ENCODE data around the gene ZBTB20. TPM values are rescaled to one million over a fixed set of nuclear protein-coding genes. Genes with fewer than 3 reads are reported as not detected.

The ZBTB20 gene
- total RNA-seq, 2 donors from 2014 or later, result 19.8 to 23.1 TPM

- H3K4me1 Mint-ChIP-seq (ENCODE audit: low read depth), result peaks cover 20% of the 10 kb centered on the region
- DNase-seq (no peak), ATAC-seq (replicated peaks in 1 of 2) (no peak)
- H3K27ac Mint-ChIP-seq, result no peak overlapping the region
- no peak overlapping the region for H3K4me3 Mint-ChIP-seq
- no peaks in the 10 kb centered on the region for H3K9me3 Mint-ChIP-seq
- H3K27me3 Mint-ChIP-seq (ENCODE audit: low read depth), result no peaks in the 10 kb centered on the region
- no peaks in the 10 kb centered on the region for H3K36me3 Mint-ChIP-seq (ENCODE audit: insufficient read depth in 2 of 2)
Measured at GRCh38 chr3:114852966-114853365, 294.1 kb downstream of the ZBTB20 start.

- Mint-ChIP-seq H3K27ac (no peak overlapping the region), H3K27me3 (ENCODE audit: low read depth) (no peaks in the 10 kb centered on the region), H3K4me3 (no peak overlapping the region), H3K4me1 (ENCODE audit: low read depth) (peaks cover 13% of the 10 kb centered on the region), H3K36me3 (ENCODE audit: insufficient read depth in 2 of 2) (no peaks in the 10 kb centered on the region), H3K9me3 (no peaks in the 10 kb centered on the region)
- no peak for DNase-seq
- ATAC-seq (replicated peaks in 1 of 2), result no peak
Measured at GRCh38 chr3:114850898-114851297, 296.2 kb downstream of the ZBTB20 start.

GRCh38 chr3:114848643-114849350, 298.3 kb downstream of the ZBTB20 start:
- Mint-ChIP-seq H3K36me3 (ENCODE audit: insufficient read depth in 2 of 2) (no peaks in the 10 kb centered on the region), H3K4me3 (no peak overlapping the region), H3K27ac (no peak overlapping the region), H3K27me3 (ENCODE audit: low read depth) (no peaks in the 10 kb centered on the region), H3K9me3 (no peaks in the 10 kb centered on the region), H3K4me1 (ENCODE audit: low read depth) (no peaks in the 10 kb centered on the region)
- ATAC-seq (replicated peaks in 1 of 2), result no peak
- DNase-seq, result no peak

- H3K36me3 Mint-ChIP-seq (ENCODE audit: insufficient read depth in 2 of 2), result no peaks in the 10 kb centered on the region
- no peak overlapping the region for H3K27ac Mint-ChIP-seq
- ATAC-seq (replicated peaks in 1 of 2), result no peak
- H3K27me3 Mint-ChIP-seq (ENCODE audit: low read depth), result no peaks in the 10 kb centered on the region
- H3K9me3 Mint-ChIP-seq, result no peaks in the 10 kb centered on the region
- no peaks in the 10 kb centered on the region for H3K4me1 Mint-ChIP-seq (ENCODE audit: low read depth)
- DNase-seq, result no peak
- H3K4me3 Mint-ChIP-seq, result no peak overlapping the region
Measured at GRCh38 chr3:114848082-114848481, 299.0 kb downstream of the ZBTB20 start.

GRCh38 chr3:114847564-114847963, 299.5 kb downstream of the ZBTB20 start:
- ATAC-seq (replicated peaks in 1 of 2), result no peak
- DNase-seq, result no peak
- Mint-ChIP-seq H3K27me3 (ENCODE audit: low read depth) (no peaks in the 10 kb centered on the region), H3K27ac (no peak overlapping the region), H3K36me3 (ENCODE audit: insufficient read depth in 2 of 2) (no peaks in the 10 kb centered on the region), H3K9me3 (no peaks in the 10 kb centered on the region), H3K4me3 (no peak overlapping the region), H3K4me1 (ENCODE audit: low read depth) (no peaks in the 10 kb centered on the region)

GRCh38 chr3:114846779-114847178, 300.3 kb downstream of the ZBTB20 start:
- ATAC-seq (replicated peaks in 1 of 2) (no peak), DNase-seq (no peak)
- H3K9me3 Mint-ChIP-seq, result no peaks in the 10 kb centered on the region
- H3K36me3 Mint-ChIP-seq (ENCODE audit: insufficient read depth in 2 of 2), result no peaks in the 10 kb centered on the region
- H3K27me3 Mint-ChIP-seq (ENCODE audit: low read depth), result no peaks in the 10 kb centered on the region
- H3K4me1 Mint-ChIP-seq (ENCODE audit: low read depth), result peaks cover under 1% of the 10 kb centered on the region
- no peak overlapping the region for H3K27ac Mint-ChIP-seq
- no peak overlapping the region for H3K4me3 Mint-ChIP-seq

- H3K27me3 Mint-ChIP-seq (ENCODE audit: low read depth), result no peaks in the 10 kb centered on the region
- H3K9me3 Mint-ChIP-seq, result no peaks in the 10 kb centered on the region
- DNase-seq (no peak), ATAC-seq (replicated peaks in 1 of 2) (no peak)
- H3K27ac Mint-ChIP-seq, result no peak overlapping the region
- H3K4me3 Mint-ChIP-seq, result no peak overlapping the region
- peaks cover 6% of the 10 kb centered on the region for H3K4me1 Mint-ChIP-seq (ENCODE audit: low read depth)
- no peaks in the 10 kb centered on the region for H3K36me3 Mint-ChIP-seq (ENCODE audit: insufficient read depth in 2 of 2)
Measured at GRCh38 chr3:114846252-114846651, 300.8 kb downstream of the ZBTB20 start.

GRCh38 chr3:114841515-114841914, 305.6 kb downstream of the ZBTB20 start:
- H3K36me3 Mint-ChIP-seq (ENCODE audit: insufficient read depth in 2 of 2), result no peaks in the 10 kb centered on the region
- no peak overlapping the region for H3K4me3 Mint-ChIP-seq
- DNase-seq (no peak), ATAC-seq (replicated peaks in 1 of 2) (peak in 1 of 2 donors; percentile 44)
- H3K27ac Mint-ChIP-seq, result no peak overlapping the region
- H3K9me3 Mint-ChIP-seq, result no peaks in the 10 kb centered on the region
- peaks cover 9% of the 10 kb centered on the region for H3K4me1 Mint-ChIP-seq (ENCODE audit: low read depth)
- no peaks in the 10 kb centered on the region for H3K27me3 Mint-ChIP-seq (ENCODE audit: low read depth)

- no peak overlapping the region for H3K4me3 Mint-ChIP-seq
- H3K4me1 Mint-ChIP-seq (ENCODE audit: low read depth), result peaks cover 9% of the 10 kb centered on the region
- ATAC-seq (replicated peaks in 1 of 2) (no peak), DNase-seq (no peak)
- H3K27ac Mint-ChIP-seq, result no peak overlapping the region
- H3K36me3 Mint-ChIP-seq (ENCODE audit: insufficient read depth in 2 of 2), result no peaks in the 10 kb centered on the region
- no peaks in the 10 kb centered on the region for H3K27me3 Mint-ChIP-seq (ENCODE audit: low read depth)
- no peaks in the 10 kb centered on the region for H3K9me3 Mint-ChIP-seq
Measured at GRCh38 chr3:114839476-114839875, 307.6 kb downstream of the ZBTB20 start.

- no peaks in the 10 kb centered on the region for H3K36me3 Mint-ChIP-seq (ENCODE audit: insufficient read depth in 2 of 2)
- DNase-seq (no peak), ATAC-seq (replicated peaks in 1 of 2) (no peak)
- H3K9me3 Mint-ChIP-seq, result no peaks in the 10 kb centered on the region
- no peak overlapping the region for H3K27ac Mint-ChIP-seq
- H3K4me3 Mint-ChIP-seq, result no peak overlapping the region
- peaks cover 9% of the 10 kb centered on the region for H3K4me1 Mint-ChIP-seq (ENCODE audit: low read depth)
- no peaks in the 10 kb centered on the region for H3K27me3 Mint-ChIP-seq (ENCODE audit: low read depth)
Measured at GRCh38 chr3:114838025-114838424, 309.1 kb downstream of the ZBTB20 start.

GRCh38 chr3:114834175-114834940, 312.7 kb downstream of the ZBTB20 start:
- ATAC-seq (replicated peaks in 1 of 2) (no peak), DNase-seq (no peak)
- Mint-ChIP-seq H3K4me1 (ENCODE audit: low read depth) (peaks cover 7% of the 10 kb centered on the region), H3K36me3 (ENCODE audit: insufficient read depth in 2 of 2) (no peaks in the 10 kb centered on the region), H3K27me3 (ENCODE audit: low read depth) (no peaks in the 10 kb centered on the region), H3K27ac (no peak overlapping the region), H3K9me3 (no peaks in the 10 kb centered on the region), H3K4me3 (no peak overlapping the region)

- Mint-ChIP-seq H3K27me3 (ENCODE audit: low read depth) (no peaks in the 10 kb centered on the region), H3K27ac (peak overlapping the region; percentile 12), H3K4me1 (ENCODE audit: low read depth) (peaks cover 9% of the 10 kb centered on the region), H3K36me3 (ENCODE audit: insufficient read depth in 2 of 2) (no peaks in the 10 kb centered on the region), H3K4me3 (no peak overlapping the region), H3K9me3 (no peaks in the 10 kb centered on the region)
- DNase-seq, result no peak
- no peak for ATAC-seq (replicated peaks in 1 of 2)
Measured at GRCh38 chr3:114831861-114832260, 315.2 kb downstream of the ZBTB20 start.

GRCh38 chr3:114830652-114831051, 316.4 kb downstream of the ZBTB20 start:
- ATAC-seq (replicated peaks in 1 of 2) (no peak), DNase-seq (no peak)
- Mint-ChIP-seq H3K4me1 (ENCODE audit: low read depth) (peaks cover 9% of the 10 kb centered on the region), H3K9me3 (no peaks in the 10 kb centered on the region), H3K27me3 (ENCODE audit: low read depth) (no peaks in the 10 kb centered on the region), H3K27ac (no peak overlapping the region), H3K4me3 (no peak overlapping the region), H3K36me3 (ENCODE audit: insufficient read depth in 2 of 2) (no peaks in the 10 kb centered on the region)

GRCh38 chr3:114829783-114830182, 317.3 kb downstream of the ZBTB20 start:
- H3K4me3 Mint-ChIP-seq, result no peak overlapping the region
- no peaks in the 10 kb centered on the region for H3K27me3 Mint-ChIP-seq (ENCODE audit: low read depth)
- no peak for DNase-seq

More at GRCh38 chr3:114829783-114830182, 317.3 kb downstream of the ZBTB20 start:
- H3K4me1 Mint-ChIP-seq (ENCODE audit: low read depth), result peaks cover 9% of the 10 kb centered on the region
- no peaks in the 10 kb centered on the region for H3K9me3 Mint-ChIP-seq
- ATAC-seq (replicated peaks in 1 of 2), result no peak
- no peaks in the 10 kb centered on the region for H3K36me3 Mint-ChIP-seq (ENCODE audit: insufficient read depth in 2 of 2)
- H3K27ac Mint-ChIP-seq, result no peak overlapping the region

All from activated T-cell treated with anti-CD3 and anti-CD28 coated beads, Interleukin-2, amount 50 U/mL, for 72 hours (primary cell).